Hepatocyte (in vitro differentiated cells): Measurements from ENCODE around the gene ANKS6. TPM values are rescaled to one million over a fixed set of nuclear protein-coding genes. Genes with fewer than 3 reads are reported as not detected.

Experiments used
- DNase-seq: peaks from one replicate; pipeline ENCODE4 v3.0.0-alpha.2; 2016; ENCODE audit warnings: low spot score
- H2AFZ ChIP-seq: fragments of 200-600 bp; sonication (generic); 2 replicates; pipeline ENCODE4 v1.6.0; 2016; ENCODE audit warnings: antibody characterized with exemption, mild to moderate bottlenecking
- H3K27ac ChIP-seq: fragments of 200-600 bp; sonication (generic); 2 replicates; pipeline ENCODE4 v1.5.1; 2016; ENCODE audit warnings: mild to moderate bottlenecking
- H3K27me3 ChIP-seq: fragments of 200-600 bp; sonication (generic); 2 replicates; pipeline ENCODE4 v1.6.1; 2016
- H3K36me3 ChIP-seq: fragments of 200-600 bp; sonication (generic); replicated peaks from 2 replicates; pipeline ENCODE4 v1.5.1; 2016; ENCODE audit warnings: low read depth; ENCODE audit not compliant: insufficient read depth
- H3K4me1 ChIP-seq: fragments of 200-600 bp; sonication (generic); 2 replicates; pipeline ENCODE4 v1.5.1; 2016; ENCODE audit warnings: mild to moderate bottlenecking, moderate library complexity; ENCODE audit not compliant: insufficient read depth
- H3K4me2 ChIP-seq: fragments of 200-600 bp; sonication (generic); 2 replicates; pipeline ENCODE4 v1.6.0; 2016
- H3K4me3 ChIP-seq: fragments of 200-600 bp; sonication (generic); 2 replicates; pipeline ENCODE4 v1.5.1; 2016; ENCODE audit warnings: mild to moderate bottlenecking
- H3K79me2 ChIP-seq: fragments of 200-600 bp; sonication (generic); 2 replicates; pipeline ENCODE4 v1.6.0; 2017; ENCODE audit warnings: mild to moderate bottlenecking
- H3K9me2 ChIP-seq: fragments of 200-600 bp; sonication (generic); replicated peaks from 2 replicates; pipeline ENCODE4 v1.6.0; 2017; ENCODE audit warnings: mild to moderate bottlenecking; ENCODE audit not compliant: insufficient read depth
- H3K9me3 ChIP-seq: fragments of 200-600 bp; sonication (generic); 2 replicates; pipeline ENCODE4 v1.5.1; 2016; ENCODE audit warnings: low read depth, mild to moderate bottlenecking
- H4K20me1 ChIP-seq: fragments of 200-600 bp; sonication (generic); 2 replicates; pipeline ENCODE4 v1.6.0; 2016; ENCODE audit warnings: mild to moderate bottlenecking; ENCODE audit not compliant: insufficient read depth, poor library complexity, severe bottlenecking
- EZH2 ChIP-seq: fragments of 200-600 bp; sonication (generic); IDR thresholded peaks from 2 replicates; pipeline ENCODE4 v1.6.1; 2016; ENCODE audit warnings: antibody characterized with exemption, mild to moderate bottlenecking, borderline replicate concordance
- EZH2phosphoT487 ChIP-seq: fragments of 200-600 bp; sonication (generic); IDR thresholded peaks from one replicate; pipeline ENCODE4 v1.6.1; 2018; ENCODE audit warnings: antibody characterized with exemption, mild to moderate bottlenecking, low read depth, moderate library complexity; ENCODE audit not compliant: unreplicated experiment, severe bottlenecking
- WGBS: methylation state at CpG from one replicate; pipeline ENCODE4 v1.1.6; 2016; ENCODE audit warnings: low lambda C conversion rate; ENCODE audit errors: missing lambda C conversion rate; 5-methylcytosine and 5-hydroxymethylcytosine counted together
- polyA plus RNA-seq: library from polyadenylated mRNA; unstranded; fragments of >200 nt; fragmentation: Nextera tagmentation; extraction: Ambion mirVana; gene quantifications from 2 replicates; pipeline ENCODE4 v1.2.1, GENCODE V29; 2016
- total RNA-seq: library from RNA; depleted of rRNA; stranded (reverse); fragments of >200 nt; gene quantifications from 2 replicates; pipeline ENCODE4 v1.2.3, GENCODE V29; 2014
- TF ChIP-seq, protein P1 (sequence below): fragments of 200-600 bp; sonication (generic); IDR thresholded peaks from 2 replicates; pipeline ENCODE4 v1.5.1; 2016; ENCODE audit warnings: antibody characterized with exemption, mild to moderate bottlenecking; ENCODE audit not compliant: poor library complexity

The ANKS6 gene
- total and polyA plus RNA-seq, 2 experiments from 2014 or later, result 21.3 to 22.9 TPM

DNA sequence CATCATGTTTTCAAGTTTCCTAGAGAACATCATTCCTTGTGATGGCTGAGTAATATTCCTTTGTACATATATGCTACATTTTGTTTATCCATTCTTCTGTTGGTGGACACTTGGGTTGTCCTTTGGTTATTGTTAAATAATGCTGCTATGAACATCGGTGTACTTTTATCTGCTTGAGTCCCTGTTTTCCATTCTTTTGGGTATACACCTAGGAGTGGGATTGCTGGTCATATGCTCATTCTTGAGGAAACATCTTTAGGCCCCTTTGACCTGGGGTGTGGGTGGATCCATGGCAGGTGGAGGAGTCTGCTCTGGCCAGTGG is 36.4 kb upstream of the ANKS6 start:
- no peak overlapping the region for H3K4me3 ChIP-seq
- no peaks in the 10 kb centered on the region for H3K4me1 ChIP-seq
- H3K27ac ChIP-seq, result no peak overlapping the region
- no peak overlapping the region for H2AFZ ChIP-seq
- no peaks in the 10 kb centered on the region for H3K9me3 ChIP-seq
- H3K36me3 ChIP-seq, result no peaks in the 10 kb centered on the region
- 100% methylated on average over 1 of the region's 1 CpG for WGBS
- TF ChIP-seq EZH2 (no peak), EZH2phosphoT487 (no peak)
- TF ChIP-seq, protein P1, sequence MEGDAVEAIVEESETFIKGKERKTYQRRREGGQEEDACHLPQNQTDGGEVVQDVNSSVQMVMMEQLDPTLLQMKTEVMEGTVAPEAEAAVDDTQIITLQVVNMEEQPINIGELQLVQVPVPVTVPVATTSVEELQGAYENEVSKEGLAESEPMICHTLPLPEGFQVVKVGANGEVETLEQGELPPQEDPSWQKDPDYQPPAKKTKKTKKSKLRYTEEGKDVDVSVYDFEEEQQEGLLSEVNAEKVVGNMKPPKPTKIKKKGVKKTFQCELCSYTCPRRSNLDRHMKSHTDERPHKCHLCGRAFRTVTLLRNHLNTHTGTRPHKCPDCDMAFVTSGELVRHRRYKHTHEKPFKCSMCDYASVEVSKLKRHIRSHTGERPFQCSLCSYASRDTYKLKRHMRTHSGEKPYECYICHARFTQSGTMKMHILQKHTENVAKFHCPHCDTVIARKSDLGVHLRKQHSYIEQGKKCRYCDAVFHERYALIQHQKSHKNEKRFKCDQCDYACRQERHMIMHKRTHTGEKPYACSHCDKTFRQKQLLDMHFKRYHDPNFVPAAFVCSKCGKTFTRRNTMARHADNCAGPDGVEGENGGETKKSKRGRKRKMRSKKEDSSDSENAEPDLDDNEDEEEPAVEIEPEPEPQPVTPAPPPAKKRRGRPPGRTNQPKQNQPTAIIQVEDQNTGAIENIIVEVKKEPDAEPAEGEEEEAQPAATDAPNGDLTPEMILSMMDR, result no peak
- no peaks in the 10 kb centered on the region for H3K79me2 ChIP-seq
- H4K20me1 ChIP-seq, result no peaks in the 10 kb centered on the region
- H3K9me2 ChIP-seq, result no peaks in the 10 kb centered on the region
- H3K4me2 ChIP-seq, result no peak overlapping the region
- DNase-seq, result no peak
- H3K27me3 ChIP-seq, result no peaks in the 10 kb centered on the region

DNA sequence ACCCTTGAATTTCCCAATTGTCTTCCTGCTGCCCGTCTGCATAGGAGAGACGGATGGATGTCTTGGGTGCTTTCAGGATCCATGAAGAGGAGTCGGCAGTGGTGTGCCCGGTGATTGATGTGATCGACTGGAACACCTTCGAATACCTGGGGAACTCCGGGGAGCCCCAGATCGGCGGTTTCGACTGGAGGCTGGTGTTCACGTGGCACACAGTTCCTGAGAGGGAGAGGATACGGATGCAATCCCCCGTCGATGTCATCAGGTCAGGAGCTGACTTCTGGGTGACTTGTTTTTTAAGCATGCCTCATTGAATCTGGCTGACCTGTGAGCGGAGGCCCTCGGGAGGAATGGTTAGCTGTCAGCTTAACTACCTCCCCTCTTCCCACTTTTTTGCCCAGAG is 35.3 kb upstream of the ANKS6 start:
- no peaks in the 10 kb centered on the region for H3K36me3 ChIP-seq
- WGBS, result 93% methylated on average over 16 of the region's 16 CpGs
- no peaks in the 10 kb centered on the region for H4K20me1 ChIP-seq
- H2AFZ ChIP-seq, result no peak overlapping the region
- H3K4me3 ChIP-seq, result no peak overlapping the region
- no peaks in the 10 kb centered on the region for H3K9me2 ChIP-seq
- H3K4me2 ChIP-seq, result no peak overlapping the region
- no peaks in the 10 kb centered on the region for H3K9me3 ChIP-seq
- H3K79me2 ChIP-seq, result no peaks in the 10 kb centered on the region
- H3K27me3 ChIP-seq, result no peaks in the 10 kb centered on the region
- DNase-seq, result no peak
- no peak overlapping the region for H3K27ac ChIP-seq
- H3K4me1 ChIP-seq, result no peaks in the 10 kb centered on the region
- TF ChIP-seq EZH2 (no peak), EZH2phosphoT487 (no peak)
- TF ChIP-seq, protein P1, result no peak

DNA sequence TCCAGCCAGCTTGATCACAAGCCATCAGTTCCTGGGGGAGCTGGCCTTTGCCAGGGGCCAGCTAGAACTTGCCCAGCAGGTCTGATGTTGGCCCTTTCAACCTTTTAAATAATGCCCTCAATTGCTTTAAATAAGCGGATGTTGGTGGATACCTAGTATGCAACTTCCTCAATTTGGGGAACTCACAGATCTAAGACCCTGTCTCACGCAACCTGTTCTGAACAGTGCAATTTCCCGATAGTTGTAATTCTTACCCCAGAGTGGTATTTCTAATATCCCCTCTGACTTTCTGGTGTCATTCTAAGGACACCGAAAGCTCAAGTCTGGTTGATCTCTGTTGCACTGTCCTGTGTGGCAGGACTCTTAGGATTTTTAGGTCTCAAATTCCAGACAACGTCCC is 34.2 kb upstream of the ANKS6 start:
- WGBS, result 82% methylated on average over 5 of the region's 5 CpGs
- H2AFZ ChIP-seq, result no peak overlapping the region
- H3K79me2 ChIP-seq, result no peaks in the 10 kb centered on the region
- no peaks in the 10 kb centered on the region for H3K9me3 ChIP-seq
- no peaks in the 10 kb centered on the region for H3K27me3 ChIP-seq
- no peak overlapping the region for H3K4me3 ChIP-seq
- H3K36me3 ChIP-seq, result no peaks in the 10 kb centered on the region
- H3K9me2 ChIP-seq, result no peaks in the 10 kb centered on the region
- H3K4me1 ChIP-seq, result no peaks in the 10 kb centered on the region
- no peak overlapping the region for H3K27ac ChIP-seq
- no peak for DNase-seq
- H3K4me2 ChIP-seq, result no peak overlapping the region
- no peak for TF ChIP-seq EZH2phosphoT487
- H4K20me1 ChIP-seq, result no peaks in the 10 kb centered on the region

DNA sequence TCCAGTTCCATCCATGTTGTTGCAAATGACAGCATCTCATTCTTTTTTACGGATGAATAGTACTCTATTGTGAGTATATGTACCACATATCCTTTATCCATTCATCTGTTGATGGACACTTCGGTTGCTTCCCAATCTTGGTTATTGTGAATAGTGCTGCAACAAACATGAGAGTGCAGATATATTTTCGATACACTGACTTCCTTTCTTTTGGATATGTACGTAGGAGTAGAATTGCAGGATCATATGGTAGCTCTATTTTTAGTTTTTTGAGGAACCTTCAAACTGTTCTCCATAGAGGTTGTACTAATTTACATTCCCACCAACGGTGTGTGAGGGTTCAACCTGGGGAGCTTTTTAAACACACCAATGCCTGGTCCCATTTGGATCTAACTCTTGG is 33.4 kb upstream of the ANKS6 start:
- Histone ChIP-seq H3K79me2 (no peaks in the 10 kb centered on the region), H4K20me1 (no peaks in the 10 kb centered on the region), H3K27ac (no peak overlapping the region), H3K9me3 (no peaks in the 10 kb centered on the region), H3K9me2 (no peaks in the 10 kb centered on the region), H3K4me2 (no peak overlapping the region), H3K4me3 (no peak overlapping the region), H3K36me3 (no peaks in the 10 kb centered on the region), H3K4me1 (no peaks in the 10 kb centered on the region), H3K27me3 (no peaks in the 10 kb centered on the region), H2AFZ (no peak overlapping the region)
- no peak for DNase-seq
- WGBS, result 94% methylated on average over 5 of the region's 5 CpGs
- TF ChIP-seq, protein P1, result no peak
- TF ChIP-seq EZH2phosphoT487, result no peak
- no peak for TF ChIP-seq EZH2
